ENCODE results near the gene KCNK7.
A peak's percentile ranks its signal among the peaks of the same experiment; 100 is the strongest.

KCNK7 gene

GRCh38 chr11:65556470-65557279 lies 38.9 kb downstream of the KCNK7 start:
- DNase-seq: peak in 1 of 2 donors; percentile 36

GRCh38 chr11:65555693-65556231 lies 39.8 kb downstream of the KCNK7 start:
- H3K4me1 ChIP-seq (ENCODE audit: control insufficient read depth in 1 of 2, insufficient read depth in 2 of 2, low read length in 2 of 2): peaks cover 39 to 50% of the 10 kb centered on the region in 2 experiments
- no peaks in the 10 kb centered on the region for H3K36me3 ChIP-seq (ENCODE audit: control insufficient read depth in 1 of 2, insufficient read depth in 2 of 2, low read length in 2 of 2)
- H3K79me2 ChIP-seq (ENCODE audit: control insufficient read depth, insufficient read depth, low read length, poor library complexity): peaks cover 6% of the 10 kb centered on the region

More at GRCh38 chr11:65556470-65557279, 38.9 kb downstream of the KCNK7 start:
- peaks cover 6% of the 10 kb centered on the region for H3K79me2 ChIP-seq (ENCODE audit: control insufficient read depth, insufficient read depth, low read length, poor library complexity)
- no peak overlapping the region for H4K8ac ChIP-seq (ENCODE audit: low read depth, low read length)
- H2AK5ac ChIP-seq (ENCODE audit: low read length): no peak overlapping the region
- H3K4me3 ChIP-seq (ENCODE audit: low read depth, low read length): no peak overlapping the region
- no peak overlapping the region for H3K4ac ChIP-seq (ENCODE audit: low read depth, low read length)
- H2AFZ ChIP-seq (ENCODE audit: insufficient read depth, low read length, poor library complexity): no peak overlapping the region
- H3K14ac ChIP-seq (ENCODE audit: low read length): no peak overlapping the region
- no peaks in the 10 kb centered on the region for H3K9me3 ChIP-seq (ENCODE audit: insufficient read depth, low read depth, low read length)
- no peak overlapping the region for H2BK5ac ChIP-seq (ENCODE audit: low read depth, low read length, poor library complexity)
- H3K4me1 ChIP-seq (ENCODE audit: control insufficient read depth in 1 of 2, insufficient read depth in 2 of 2, low read length in 2 of 2): peaks cover 40 to 50% of the 10 kb centered on the region in 2 experiments
- no peak overlapping the region for H3K27ac ChIP-seq (ENCODE audit: low read depth, low read length)
- H3K36me3 ChIP-seq (ENCODE audit: control insufficient read depth in 1 of 2, insufficient read depth in 2 of 2, low read length in 2 of 2): no peaks in the 10 kb centered on the region
- peak overlapping the region; percentile 4 for H2BK120ac ChIP-seq (ENCODE audit: insufficient read depth, low read length, poor library complexity)
- H4K91ac ChIP-seq (ENCODE audit: low read depth, low read length): peak overlapping the region; percentile 87
- WGBS (ENCODE audit: extremely low coverage, insufficient coverage, insufficient read length): no CpG with 5 or more reads among the region's 12 CpGs
- H4K12ac ChIP-seq (ENCODE audit: low read depth, low read length): no peak overlapping the region
- no peak overlapping the region for H2BK12ac ChIP-seq (ENCODE audit: low read length)
- H3K18ac ChIP-seq (ENCODE audit: low read length): no peak overlapping the region
- no peaks in the 10 kb centered on the region for H3K27me3 ChIP-seq (ENCODE audit: insufficient read depth, low read length)
- peaks cover 30% of the 10 kb centered on the region for H3K79me1 ChIP-seq (ENCODE audit: low read length)
- no peak overlapping the region for H3K23ac ChIP-seq (ENCODE audit: low read length)
- H3K4me2 ChIP-seq (ENCODE audit: low read length): peak overlapping the region; percentile 62
- no peak overlapping the region for H3K9ac ChIP-seq (ENCODE audit: low read length)

GRCh38 chr11:65554842-65555430 lies 40.7 kb downstream of the KCNK7 start:
- peak overlapping the region; percentile 17 for H2BK12ac ChIP-seq (ENCODE audit: low read length)
- peak overlapping the region; percentile 6 for H2AFZ ChIP-seq (ENCODE audit: insufficient read depth, low read length, poor library complexity)
- no CpG with 5 or more reads among the region's 4 CpGs for WGBS (ENCODE audit: extremely low coverage, insufficient coverage, insufficient read length)

More at GRCh38 chr11:65555693-65556231, 39.8 kb downstream of the KCNK7 start:
- Histone ChIP-seq H4K8ac (ENCODE audit: low read depth, low read length) (no peak overlapping the region), H2BK5ac (ENCODE audit: low read depth, low read length, poor library complexity) (no peak overlapping the region), H3K27ac (ENCODE audit: low read depth, low read length) (no peak overlapping the region), H4K91ac (ENCODE audit: low read depth, low read length) (peak overlapping the region; percentile 15), H3K23ac (ENCODE audit: low read length) (no peak overlapping the region), H2AFZ (ENCODE audit: insufficient read depth, low read length, poor library complexity) (no peak overlapping the region), H3K27me3 (ENCODE audit: insufficient read depth, low read length) (no peaks in the 10 kb centered on the region), H2AK5ac (ENCODE audit: low read length) (peak overlapping the region; percentile 35), H3K4me3 (ENCODE audit: low read depth, low read length) (no peak overlapping the region), H4K12ac (ENCODE audit: low read depth, low read length) (no peak overlapping the region), H3K79me1 (ENCODE audit: low read length) (peaks cover 27% of the 10 kb centered on the region), H3K14ac (ENCODE audit: low read length) (no peak overlapping the region), H2BK12ac (ENCODE audit: low read length) (no peak overlapping the region), H3K9ac (ENCODE audit: low read length) (no peak overlapping the region), H3K18ac (ENCODE audit: low read length) (no peak overlapping the region), H3K9me3 (ENCODE audit: insufficient read depth, low read depth, low read length) (no peaks in the 10 kb centered on the region), H2BK120ac (ENCODE audit: insufficient read depth, low read length, poor library complexity) (no peak overlapping the region), H3K4ac (ENCODE audit: low read depth, low read length) (no peak overlapping the region), H3K4me2 (ENCODE audit: low read length) (no peak overlapping the region)
- WGBS (ENCODE audit: extremely low coverage, insufficient coverage, insufficient read length): no CpG with 5 or more reads among the region's 6 CpGs
- DNase-seq: peak; percentile 65 to 70

GRCh38 chr11:65554057-65554818 lies 41.4 kb downstream of the KCNK7 start:
- Histone ChIP-seq H3K4me1 (ENCODE audit: control insufficient read depth in 1 of 2, insufficient read depth in 2 of 2, low read length in 2 of 2) (peaks cover 34 to 36% of the 10 kb centered on the region in 2 experiments), H3K36me3 (ENCODE audit: control insufficient read depth in 1 of 2, insufficient read depth in 2 of 2, low read length in 2 of 2) (no peaks in the 10 kb centered on the region), H3K4me3 (ENCODE audit: low read depth, low read length) (no peak overlapping the region), H3K4me2 (ENCODE audit: low read length) (peak overlapping the region; percentile 47), H3K14ac (ENCODE audit: low read length) (peak overlapping the region; percentile 14), H3K4ac (ENCODE audit: low read depth, low read length) (no peak overlapping the region), H3K27me3 (ENCODE audit: insufficient read depth, low read length) (no peaks in the 10 kb centered on the region), H4K8ac (ENCODE audit: low read depth, low read length) (no peak overlapping the region), H3K9ac (ENCODE audit: low read length) (no peak overlapping the region), H2BK120ac (ENCODE audit: insufficient read depth, low read length, poor library complexity) (no peak overlapping the region), H3K9me3 (ENCODE audit: insufficient read depth, low read depth, low read length) (no peaks in the 10 kb centered on the region), H2BK5ac (ENCODE audit: low read depth, low read length, poor library complexity) (no peak overlapping the region), H4K91ac (ENCODE audit: low read depth, low read length) (peak overlapping the region; percentile 32), H3K79me1 (ENCODE audit: low read length) (peaks cover 18% of the 10 kb centered on the region), H2AFZ (ENCODE audit: insufficient read depth, low read length, poor library complexity) (no peak overlapping the region), H4K12ac (ENCODE audit: low read depth, low read length) (no peak overlapping the region), H3K79me2 (ENCODE audit: control insufficient read depth, insufficient read depth, low read length, poor library complexity) (peaks cover 6% of the 10 kb centered on the region), H2BK12ac (ENCODE audit: low read length) (peak overlapping the region; percentile 61), H2AK5ac (ENCODE audit: low read length) (peak overlapping the region; percentile 36), H3K27ac (ENCODE audit: low read depth, low read length) (no peak overlapping the region), H3K23ac (ENCODE audit: low read length) (no peak overlapping the region), H3K18ac (ENCODE audit: low read length) (no peak overlapping the region)
- DNase-seq: no peak
- WGBS (ENCODE audit: extremely low coverage, insufficient coverage, insufficient read length): no CpG with 5 or more reads among the region's 27 CpGs

More at GRCh38 chr11:65554842-65555430, 40.7 kb downstream of the KCNK7 start:
- H3K4me3 ChIP-seq (ENCODE audit: low read depth, low read length): no peak overlapping the region
- H3K18ac ChIP-seq (ENCODE audit: low read length): no peak overlapping the region
- H3K9me3 ChIP-seq (ENCODE audit: insufficient read depth, low read depth, low read length): no peaks in the 10 kb centered on the region
- peak overlapping the region; percentile 55 for H2AK5ac ChIP-seq (ENCODE audit: low read length)
- no peaks in the 10 kb centered on the region for H3K27me3 ChIP-seq (ENCODE audit: insufficient read depth, low read length)
- peaks cover 34 to 42% of the 10 kb centered on the region in 2 experiments for H3K4me1 ChIP-seq (ENCODE audit: control insufficient read depth in 1 of 2, insufficient read depth in 2 of 2, low read length in 2 of 2)
- H3K4ac ChIP-seq (ENCODE audit: low read depth, low read length): no peak overlapping the region
- peaks cover 22% of the 10 kb centered on the region for H3K79me1 ChIP-seq (ENCODE audit: low read length)
- H3K27ac ChIP-seq (ENCODE audit: low read depth, low read length): no peak overlapping the region
- peak overlapping the region; percentile 2 for H4K91ac ChIP-seq (ENCODE audit: low read depth, low read length)
- H3K79me2 ChIP-seq (ENCODE audit: control insufficient read depth, insufficient read depth, low read length, poor library complexity): peaks cover 6% of the 10 kb centered on the region
- no peak overlapping the region for H3K23ac ChIP-seq (ENCODE audit: low read length)
- H3K36me3 ChIP-seq (ENCODE audit: control insufficient read depth in 1 of 2, insufficient read depth in 2 of 2, low read length in 2 of 2): no peaks in the 10 kb centered on the region
- no peak overlapping the region for H3K4me2 ChIP-seq (ENCODE audit: low read length)
- no peak overlapping the region for H4K8ac ChIP-seq (ENCODE audit: low read depth, low read length)
- no peak overlapping the region for H3K9ac ChIP-seq (ENCODE audit: low read length)
- H3K14ac ChIP-seq (ENCODE audit: low read length): no peak overlapping the region
- H2BK120ac ChIP-seq (ENCODE audit: insufficient read depth, low read length, poor library complexity): no peak overlapping the region
- no peak overlapping the region for H4K12ac ChIP-seq (ENCODE audit: low read depth, low read length)
- no peak overlapping the region for H2BK5ac ChIP-seq (ENCODE audit: low read depth, low read length, poor library complexity)
- DNase-seq: no peak

Measured in trophoblast cell (in vitro differentiated cells and primary cell).